ENCODE results near the gene LCN9.
"Not testable (repeated sequence)": the region's sequence is repeated elsewhere in the genome, so short reads cannot be mapped to it uniquely, and the experiment has no call there.

Gene LCN9

GRCh38 chr9:135648494-135649410 is 14.4 kb upstream of the LCN9 start:
- no peak for FAIRE-seq

GRCh38 chr9:135649508-135649907 is 13.6 kb upstream of the LCN9 start:
- FAIRE-seq = no peak

GRCh38 chr9:135650408-135650807 is 12.7 kb upstream of the LCN9 start:
- FAIRE-seq = no peak

GRCh38 chr9:135655317-135655716 is 7.8 kb upstream of the LCN9 start:
- no peak for FAIRE-seq

GRCh38 chr9:135657416-135657815 is 5.7 kb upstream of the LCN9 start:
- no peak for FAIRE-seq

- no peak for FAIRE-seq
Observed at GRCh38 chr9:135659252-135659651, 3.9 kb upstream of the LCN9 start.

- no peak for FAIRE-seq
Observed at GRCh38 chr9:135660407-135660806, 2.7 kb upstream of the LCN9 start.

- no peak for FAIRE-seq
Observed at GRCh38 chr9:135661816-135662560, 1.1 kb upstream of the LCN9 start.

GRCh38 chr9:135663451-135663770 is 302 bp downstream of the LCN9 start:
- no peak for FAIRE-seq

GRCh38 chr9:135663857-135664256 is 748 bp downstream of the LCN9 start:
- FAIRE-seq = no peak

- no peak for FAIRE-seq
Observed at GRCh38 chr9:135664266-135664665, 1.2 kb downstream of the LCN9 start.

- no peak for FAIRE-seq
Observed at GRCh38 chr9:135664801-135665794, 2.0 kb downstream of the LCN9 start.

GRCh38 chr9:135665795-135666189 is 2.7 kb downstream of the LCN9 start:
- FAIRE-seq = no peak

GRCh38 chr9:135666534-135667462 is 3.7 kb downstream of the LCN9 start:
- no peak for FAIRE-seq

- FAIRE-seq = no peak
Observed at GRCh38 chr9:135667463-135668001, 4.4 kb downstream of the LCN9 start.

- FAIRE-seq = not testable (repeated sequence)
Observed at GRCh38 chr9:135669018-135669417, 5.9 kb downstream of the LCN9 start.

- FAIRE-seq = no peak
Observed at GRCh38 chr9:135669616-135670285, 6.6 kb downstream of the LCN9 start.

- no peak for FAIRE-seq
Observed at GRCh38 chr9:135670721-135671590, 7.8 kb downstream of the LCN9 start.

- no peak for FAIRE-seq
Observed at GRCh38 chr9:135671591-135672041, 8.5 kb downstream of the LCN9 start.

- FAIRE-seq = not testable (repeated sequence)
Observed at GRCh38 chr9:135672786-135673185, 9.7 kb downstream of the LCN9 start.
